Ishikawa (cell line): ENCODE results near the gene CRYBA1.

ENCODE experiments used
- RAD21 ChIP-seq: IDR thresholded peaks from 2 replicates; pipeline ENCODE4 v1.6.1; 2012; ENCODE audit warnings: low read depth
- REST ChIP-seq: IDR thresholded peaks from 2 replicates; pipeline ENCODE4 v1.6.1; 2012; ENCODE audit warnings: low read depth, mild to moderate bottlenecking
- TAF1 ChIP-seq: IDR thresholded peaks from 2 replicates; pipeline ENCODE4 v1.6.1; 2012; ENCODE audit warnings: low read depth, mild to moderate bottlenecking
- TCF12 ChIP-seq: IDR thresholded peaks from 2 replicates; pipeline ENCODE4 v1.6.1; 2012; ENCODE audit warnings: low read depth
- TF ChIP-seq, protein P1 (sequence below): IDR thresholded peaks from 2 replicates; pipeline ENCODE4 v1.6.1; 2012

DNA sequence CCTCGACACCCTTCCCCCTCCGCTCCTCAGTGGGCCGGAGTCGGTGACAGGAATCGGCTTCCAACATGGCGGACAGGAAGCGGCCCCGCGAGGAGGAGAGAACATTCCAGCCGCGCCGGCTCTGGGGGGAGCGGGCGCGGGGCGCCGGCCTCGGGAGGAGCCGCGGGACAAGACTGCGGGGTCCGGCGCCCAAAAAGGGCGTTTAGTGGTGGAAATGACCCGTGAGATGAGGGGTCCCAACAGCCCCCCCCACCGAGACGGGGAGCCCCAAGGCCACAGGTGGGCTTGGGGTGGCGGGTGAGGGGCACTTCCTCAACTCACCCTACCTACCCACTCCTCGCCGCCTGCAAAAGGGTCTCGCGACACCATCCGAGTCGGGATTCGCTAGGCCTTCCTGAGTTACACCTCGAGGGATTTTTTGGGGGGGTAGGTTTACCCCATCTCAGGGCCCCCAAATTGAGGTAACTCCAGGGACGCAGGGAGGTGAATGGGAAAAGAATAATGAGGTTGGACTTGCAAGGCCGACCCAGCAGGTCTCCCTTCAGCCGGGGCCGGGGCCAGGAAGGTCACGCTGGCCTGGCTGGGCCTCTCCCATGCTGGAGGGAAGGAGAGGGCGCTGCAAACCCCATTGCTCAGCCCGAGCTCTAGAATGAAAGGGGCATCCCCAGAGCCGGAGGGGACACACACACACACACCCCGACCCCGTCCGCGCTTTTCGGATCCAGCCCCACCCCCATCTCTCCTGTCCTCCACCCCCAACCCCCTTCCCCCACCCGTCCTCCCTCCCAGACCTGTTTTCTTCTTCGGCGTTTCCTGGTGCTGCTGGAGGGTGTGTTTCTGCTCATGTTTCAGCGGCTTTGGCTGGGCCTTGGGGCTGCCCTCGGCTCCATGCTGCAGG, 46.6 kb downstream of the CRYBA1 start:
- TF ChIP-seq TCF12 (no peak), TAF1 (peak; percentile 85), RAD21 (no peak), REST (no peak)
- TF ChIP-seq, protein P1, sequence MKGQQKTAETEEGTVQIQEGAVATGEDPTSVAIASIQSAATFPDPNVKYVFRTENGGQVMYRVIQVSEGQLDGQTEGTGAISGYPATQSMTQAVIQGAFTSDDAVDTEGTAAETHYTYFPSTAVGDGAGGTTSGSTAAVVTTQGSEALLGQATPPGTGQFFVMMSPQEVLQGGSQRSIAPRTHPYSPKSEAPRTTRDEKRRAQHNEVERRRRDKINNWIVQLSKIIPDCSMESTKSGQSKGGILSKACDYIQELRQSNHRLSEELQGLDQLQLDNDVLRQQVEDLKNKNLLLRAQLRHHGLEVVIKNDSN = no peak
